HepG2 (cell line): ENCODE data around the gene SRSF10. TPM values are rescaled to one million over a fixed set of nuclear protein-coding genes. Genes with fewer than 3 reads are reported as not detected.

Experiments used
- CBX2 ChIP-seq, 2 experiments: fragments of 200-600 bp in 1 of 2; sonication (generic); formaldehyde crosslinking in 1 of 2; IDR thresholded peaks; 2 replicates each; pipeline versions ENCODE4 v1.7.0 to v1.8.1; 2018 to 2022; ENCODE audit warnings: low read depth in 2 of 2, low read length in 1 of 2, mild to moderate bottlenecking in 1 of 2, missing genetic modification reagents in 1 of 2
- DMAP1 ChIP-seq: IDR thresholded peaks from 2 replicates; pipeline ENCODE4 v1.6.1; 2016
- GRHL1 ChIP-seq: sonication (generic); formaldehyde crosslinking; conservative IDR thresholded peaks from 2 replicates; pipeline ENCODE4 v1.8.0; 2022; ENCODE audit warnings: missing genetic modification reagents
- RARA ChIP-seq: IDR thresholded peaks from 2 replicates; pipeline ENCODE4 v1.6.1; 2016; ENCODE audit warnings: missing genetic modification reagents, missing compliant biosample characterization
- RBM39 ChIP-seq: fragments of 200-400 bp; formaldehyde crosslinking; IDR thresholded peaks from one replicate; pipeline ENCODE4 v1.6.1; 2018; ENCODE audit warnings: antibody characterized with exemption, mild to moderate bottlenecking, low read depth, low read length; ENCODE audit not compliant: poor library complexity, severe bottlenecking
- SCMH1 ChIP-seq: sonication (generic); formaldehyde crosslinking; IDR thresholded peaks from 2 replicates; pipeline ENCODE4 v1.9.0; 2021; ENCODE audit warnings: missing genetic modification reagents, mild to moderate bottlenecking, borderline replicate concordance
- SNAPC2 ChIP-seq: sonication (generic); formaldehyde crosslinking; IDR thresholded peaks from 2 replicates; pipeline ENCODE4 v1.8.1; 2022; ENCODE audit warnings: mild to moderate bottlenecking, missing genetic modification reagents
- THAP9 ChIP-seq: sonication (generic); formaldehyde crosslinking; IDR thresholded peaks from 2 replicates; pipeline ENCODE4; 2020; ENCODE audit warnings: missing genetic modification reagents, mild to moderate bottlenecking, borderline replicate concordance
- ZBTB7A ChIP-seq: sonication (generic); formaldehyde crosslinking; IDR thresholded peaks from 2 replicates; pipeline ENCODE4 v1.8.0; 2022; ENCODE audit warnings: mild to moderate bottlenecking, missing genetic modification reagents
- ZFP90 ChIP-seq: sonication (generic); formaldehyde crosslinking; IDR thresholded peaks from 2 replicates; pipeline ENCODE4 v1.8.0; 2022; ENCODE audit warnings: missing genetic modification reagents, mild to moderate bottlenecking, inconsistent platforms, borderline replicate concordance
- ZNF513 ChIP-seq: sonication (generic); formaldehyde crosslinking; conservative IDR thresholded peaks from 2 replicates; pipeline ENCODE4 v1.5.0; 2020; ENCODE audit warnings: missing genetic modification reagents
- polyA plus RNA-seq, 8 experiments: library from polyadenylated mRNA; depleted of rRNA in 3 of 8; stranded (reverse) in 7 of 8; unstranded in 1 of 8; fragments of >200 nt; fragmentation: Illumina TruSeq in 4 of 8; extraction: Trizol in 4 of 8; gene quantifications; 2 replicates each; pipeline versions ENCODE4 v1.2.1 to v1.2.3, GENCODE V29; 2011 to 2016; ENCODE audit warnings: low read depth in 4 of 8, missing spikeins in 1 of 8, mixed read lengths in 1 of 8; ENCODE audit not compliant: insufficient read depth in 1 of 8
- total RNA-seq, 5 experiments: library from RNA; depleted of rRNA; stranded (reverse); fragments of >200 nt; fragmentation: Illumina TruSeq; extraction: Trizol; gene quantifications; 2 replicates each; pipeline ENCODE4 v1.2.3, GENCODE V29; 2016; ENCODE audit warnings: low read depth in 1 of 5
- TF ChIP-seq, protein P1 (sequence below): sonication (generic); formaldehyde crosslinking; IDR thresholded peaks from 2 replicates; pipeline ENCODE4 v1.5.0; 2020; ENCODE audit warnings: mild to moderate bottlenecking, missing genetic modification reagents, borderline replicate concordance
- TF ChIP-seq, protein P2 (sequence below): sonication (generic); formaldehyde crosslinking; IDR thresholded peaks from 2 replicates; pipeline ENCODE4 v1.4.0; 2020; ENCODE audit warnings: missing genetic modification reagents

Gene SRSF10
- total and polyA plus RNA-seq, 2 of the 13 experiments (the other 11 are each of a cell fraction or from before 2014, with no cell fraction given) = 126 to 186 TPM

DNA sequence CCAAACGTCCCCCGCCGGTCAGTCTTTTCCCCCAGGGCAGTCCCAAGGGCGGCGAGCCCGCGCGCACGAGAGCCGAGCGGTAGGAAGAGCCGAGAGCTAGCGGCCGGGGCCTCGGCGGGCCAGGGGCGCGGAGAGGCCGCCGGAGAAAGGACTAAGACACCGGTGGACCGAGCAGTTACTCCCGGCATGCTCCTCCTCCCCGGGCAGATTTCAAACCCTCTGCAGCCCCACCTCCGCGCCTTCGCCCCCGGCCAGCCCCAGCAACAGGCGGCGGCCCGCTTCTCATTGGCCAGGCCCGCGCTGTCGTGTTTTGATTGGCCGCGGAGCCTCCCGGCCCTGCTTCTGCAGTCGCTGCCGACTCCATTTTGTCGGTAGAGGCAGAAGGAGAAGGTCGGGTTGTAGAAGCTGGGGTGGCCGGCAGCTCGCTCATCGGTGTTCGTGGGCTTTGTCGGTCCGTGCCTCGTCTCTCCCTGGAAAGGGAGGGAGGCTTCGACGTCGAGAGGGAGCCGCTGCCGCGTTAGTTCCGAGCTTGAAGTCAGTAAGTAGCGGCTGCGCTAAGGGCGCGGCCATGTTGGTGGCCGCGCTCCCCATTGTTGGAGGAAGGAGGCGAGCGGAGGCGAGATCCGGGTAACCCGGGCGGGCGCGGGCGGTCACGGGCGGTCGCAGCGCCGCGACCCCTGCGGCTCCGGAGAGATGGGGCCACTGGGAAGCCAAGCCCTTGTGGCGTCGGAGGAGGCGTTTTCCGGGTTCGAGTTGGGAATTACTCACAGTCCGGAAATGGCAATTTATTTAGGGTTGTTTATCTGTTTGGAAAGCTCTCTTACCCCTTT is 20.5 kb downstream of the SRSF10 start, which contains the start of gene PNRC2 (continued):
- no peak for TF ChIP-seq ZNF513
- peak; percentile 100 for TF ChIP-seq THAP9
- no peak for TF ChIP-seq CBX2 (IDR thresholded peaks at IDR 0.05; ENCODE audit: low read depth, low read length)
- TF ChIP-seq CBX2 (CRISPR knock-in tag; IDR thresholded peaks at IDR 0.05; ENCODE audit: low read depth) = no peak
- peak; percentile 92 for TF ChIP-seq DMAP1 (CRISPR knock-in tag)
- no peak for TF ChIP-seq SCMH1 (CRISPR knock-in tag)
- no peak for TF ChIP-seq ZFP90 (CRISPR knock-in tag)
- no peak for TF ChIP-seq ZBTB7A (CRISPR knock-in tag)
- TF ChIP-seq RBM39 = peak; percentile 86
- no peak for TF ChIP-seq GRHL1
- TF ChIP-seq RARA = 0 out of 2 replicates have a peak, but pooled peaks have one; percentile 26
- TF ChIP-seq SNAPC2 = peak; percentile 92
- TF ChIP-seq, protein P1, sequence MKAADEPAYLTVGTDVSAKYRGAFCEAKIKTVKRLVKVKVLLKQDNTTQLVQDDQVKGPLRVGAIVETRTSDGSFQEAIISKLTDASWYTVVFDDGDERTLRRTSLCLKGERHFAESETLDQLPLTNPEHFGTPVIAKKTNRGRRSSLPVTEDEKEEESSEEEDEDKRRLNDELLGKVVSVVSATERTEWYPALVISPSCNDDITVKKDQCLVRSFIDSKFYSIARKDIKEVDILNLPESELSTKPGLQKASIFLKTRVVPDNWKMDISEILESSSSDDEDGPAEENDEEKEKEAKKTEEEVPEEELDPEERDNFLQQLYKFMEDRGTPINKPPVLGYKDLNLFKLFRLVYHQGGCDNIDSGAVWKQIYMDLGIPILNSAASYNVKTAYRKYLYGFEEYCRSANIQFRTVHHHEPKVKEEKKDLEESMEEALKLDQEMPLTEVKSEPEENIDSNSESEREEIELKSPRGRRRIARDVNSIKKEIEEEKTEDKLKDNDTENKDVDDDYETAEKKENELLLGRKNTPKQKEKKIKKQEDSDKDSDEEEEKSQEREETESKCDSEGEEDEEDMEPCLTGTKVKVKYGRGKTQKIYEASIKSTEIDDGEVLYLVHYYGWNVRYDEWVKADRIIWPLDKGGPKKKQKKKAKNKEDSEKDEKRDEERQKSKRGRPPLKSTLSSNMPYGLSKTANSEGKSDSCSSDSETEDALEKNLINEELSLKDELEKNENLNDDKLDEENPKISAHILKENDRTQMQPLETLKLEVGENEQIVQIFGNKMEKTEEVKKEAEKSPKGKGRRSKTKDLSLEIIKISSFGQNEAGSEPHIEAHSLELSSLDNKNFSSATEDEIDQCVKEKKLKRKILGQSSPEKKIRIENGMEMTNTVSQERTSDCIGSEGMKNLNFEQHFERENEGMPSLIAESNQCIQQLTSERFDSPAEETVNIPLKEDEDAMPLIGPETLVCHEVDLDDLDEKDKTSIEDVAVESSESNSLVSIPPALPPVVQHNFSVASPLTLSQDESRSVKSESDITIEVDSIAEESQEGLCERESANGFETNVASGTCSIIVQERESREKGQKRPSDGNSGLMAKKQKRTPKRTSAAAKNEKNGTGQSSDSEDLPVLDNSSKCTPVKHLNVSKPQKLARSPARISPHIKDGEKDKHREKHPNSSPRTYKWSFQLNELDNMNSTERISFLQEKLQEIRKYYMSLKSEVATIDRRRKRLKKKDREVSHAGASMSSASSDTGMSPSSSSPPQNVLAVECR = peak; percentile 88; the same call in 1 of the 2 replicates
- TF ChIP-seq, protein P2, sequence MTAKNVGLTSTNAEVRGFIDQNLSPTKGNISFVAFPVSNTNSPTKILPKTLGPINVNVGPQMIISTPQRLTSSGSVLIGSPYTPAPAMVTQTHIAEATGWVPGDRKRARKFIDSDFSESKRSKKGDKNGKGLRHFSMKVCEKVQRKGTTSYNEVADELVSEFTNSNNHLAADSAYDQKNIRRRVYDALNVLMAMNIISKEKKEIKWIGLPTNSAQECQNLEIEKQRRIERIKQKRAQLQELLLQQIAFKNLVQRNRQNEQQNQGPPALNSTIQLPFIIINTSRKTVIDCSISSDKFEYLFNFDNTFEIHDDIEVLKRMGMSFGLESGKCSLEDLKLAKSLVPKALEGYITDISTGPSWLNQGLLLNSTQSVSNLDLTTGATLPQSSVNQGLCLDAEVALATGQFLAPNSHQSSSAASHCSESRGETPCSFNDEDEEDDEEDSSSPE = peak; percentile 82
